GM23338 (cell line): ENCODE results near the gene OR2AT4. TPM values are rescaled to one million over a fixed set of nuclear protein-coding genes. Genes with fewer than 3 reads are reported as not detected.

Experiments used
- ATAC-seq: fragments of 200-7000 bp; cut with Tn5 transposase; 3 replicates; pipeline ENCODE4 v1.9.1; 2020
- DNase-seq: peaks from one replicate; pipeline ENCODE4 v3.0.0-alpha.2; 2015; ENCODE audit warnings: low spot score
- H2AFZ ChIP-seq: fragments of 200-600 bp; sonication (generic); 2 replicates; pipeline ENCODE4 v1.8.0; 2016; ENCODE audit warnings: antibody characterized with exemption, mild to moderate bottlenecking, moderate library complexity
- H3F3A ChIP-seq: fragments of 200-600 bp; sonication (generic); replicated peaks from 2 replicates; pipeline ENCODE4 v1.8.0; 2017; ENCODE audit warnings: antibody characterized with exemption, mixed run types, low read depth
- H3K27ac ChIP-seq: fragments of 200-600 bp; sonication (generic); 2 replicates; pipeline ENCODE4 v1.6.1; 2016; ENCODE audit warnings: low read depth
- H3K27me3 ChIP-seq: fragments of 200-600 bp; sonication (generic); 2 replicates; pipeline ENCODE4 v1.8.0; 2016; ENCODE audit warnings: mild to moderate bottlenecking, mixed run types, moderate library complexity; ENCODE audit not compliant: insufficient read depth
- H3K36me3 ChIP-seq: fragments of 200-600 bp; sonication (generic); 2 replicates; pipeline ENCODE4 v1.8.0; 2016; ENCODE audit warnings: mild to moderate bottlenecking; ENCODE audit not compliant: insufficient read depth
- H3K4me1 ChIP-seq: fragments of 200-600 bp; sonication (generic); 2 replicates; pipeline ENCODE4 v1.8.0; 2016; ENCODE audit warnings: mild to moderate bottlenecking, moderate library complexity; ENCODE audit not compliant: insufficient read depth
- H3K4me2 ChIP-seq: fragments of 200-600 bp; sonication (generic); 2 replicates; pipeline ENCODE4 v1.7.1; 2017; ENCODE audit warnings: mixed run types
- H3K4me3 ChIP-seq: fragments of 200-600 bp; sonication (generic); 2 replicates; pipeline ENCODE4 v1.6.1; 2016; ENCODE audit warnings: mixed run types
- H3K79me2 ChIP-seq: fragments of 200-600 bp; sonication (generic); replicated peaks from 2 replicates; pipeline ENCODE4 v1.8.0; 2017; ENCODE audit warnings: mild to moderate bottlenecking; ENCODE audit not compliant: insufficient read depth
- H3K9me2 ChIP-seq: fragments of 200-600 bp; sonication (generic); 2 replicates; pipeline ENCODE4 v1.8.0; 2017; ENCODE audit not compliant: insufficient read depth
- H4K20me1 ChIP-seq: fragments of 200-600 bp; sonication (generic); replicated peaks from 2 replicates; pipeline ENCODE4 v1.8.0; 2017; ENCODE audit warnings: mild to moderate bottlenecking; ENCODE audit not compliant: insufficient read depth
- H3K27ac Mint-ChIP-seq: 2 replicates; pipeline ENCODE4 v1.8.0; 2020; ENCODE audit warnings: inconsistent platforms, mild to moderate bottlenecking, moderate library complexity, mixed read lengths
- H3K27me3 Mint-ChIP-seq: 3 replicates; pipeline ENCODE4 v1.8.0; 2022; ENCODE audit warnings: low read depth, mild to moderate bottlenecking, moderate library complexity, mixed read lengths, inconsistent platforms; ENCODE audit not compliant: insufficient read depth, poor library complexity
- H3K36me3 Mint-ChIP-seq: 3 replicates; pipeline ENCODE4 v1.8.0; 2021; ENCODE audit warnings: low read depth, mild to moderate bottlenecking, inconsistent platforms, moderate library complexity, mixed read lengths
- H3K4me1 Mint-ChIP-seq: 3 replicates; pipeline ENCODE4 v1.8.0; 2020; ENCODE audit warnings: mild to moderate bottlenecking, inconsistent platforms, mixed read lengths
- H3K4me3 Mint-ChIP-seq: 3 replicates; pipeline ENCODE4 v1.8.0; 2021; ENCODE audit warnings: moderate library complexity, mild to moderate bottlenecking, inconsistent platforms, mixed read lengths
- H3K9me3 Mint-ChIP-seq: 3 replicates; pipeline ENCODE4 v1.8.0; 2020; ENCODE audit warnings: moderate library complexity, mild to moderate bottlenecking, inconsistent platforms, mixed read lengths
- JUNB ChIP-seq: IDR thresholded peaks from one replicate; pipeline ENCODE4 v1.6.1; 2016; ENCODE audit warnings: antibody characterized with exemption; ENCODE audit not compliant: unreplicated experiment
- STAT1 ChIP-seq: IDR thresholded peaks from one replicate; pipeline ENCODE4 v1.6.1; 2016; ENCODE audit warnings: antibody characterized with exemption; ENCODE audit not compliant: unreplicated experiment
- ZNF331 ChIP-seq: fragments of 250-450 bp; sonication (Bioruptor Pico); IDR thresholded peaks from 2 replicates; pipeline ENCODE4 v1.5.0; 2020; ENCODE audit warnings: low read depth, mild to moderate bottlenecking, moderate library complexity
- polyA plus RNA-seq: library from polyadenylated mRNA; unstranded; fragments of >200 nt; fragmentation: Nextera tagmentation; extraction: Ambion mirVana; gene quantifications from 2 replicates; pipeline ENCODE4 v1.2.1, GENCODE V29; 2016
- total RNA-seq: library from RNA; depleted of rRNA; stranded (reverse); fragments of >200 nt; shearing (Covaris generic); gene quantifications from 2 replicates; pipeline ENCODE4 v1.2.3, GENCODE V29; 2014
- TF ChIP-seq, protein P1 (sequence below): fragments of 250-450 bp; sonication (Bioruptor Pico); IDR thresholded peaks from 2 replicates; pipeline ENCODE4 v1.5.0; 2020; ENCODE audit warnings: mild to moderate bottlenecking, moderate library complexity
- TF ChIP-seq, protein P2 (sequence below), 2 experiments: fragments of 200-600 bp in 1 of 2; sonication (generic) in 1 of 2; conservative IDR thresholded peaks; 2 replicates each; pipeline versions ENCODE4 v1.5.1 to v1.6.1; 2016 to 2017; ENCODE audit warnings: antibody characterized with exemption in 2 of 2, low read depth in 2 of 2, mild to moderate bottlenecking in 2 of 2, moderate library complexity in 1 of 2
- TF ChIP-seq, protein P3 (sequence below): IDR thresholded peaks from 2 replicates; pipeline ENCODE4 v1.6.1; 2016; ENCODE audit warnings: antibody characterized with exemption

The OR2AT4 gene
- total and polyA plus RNA-seq, 2 experiments from 2014 or later = not detected

DNA sequence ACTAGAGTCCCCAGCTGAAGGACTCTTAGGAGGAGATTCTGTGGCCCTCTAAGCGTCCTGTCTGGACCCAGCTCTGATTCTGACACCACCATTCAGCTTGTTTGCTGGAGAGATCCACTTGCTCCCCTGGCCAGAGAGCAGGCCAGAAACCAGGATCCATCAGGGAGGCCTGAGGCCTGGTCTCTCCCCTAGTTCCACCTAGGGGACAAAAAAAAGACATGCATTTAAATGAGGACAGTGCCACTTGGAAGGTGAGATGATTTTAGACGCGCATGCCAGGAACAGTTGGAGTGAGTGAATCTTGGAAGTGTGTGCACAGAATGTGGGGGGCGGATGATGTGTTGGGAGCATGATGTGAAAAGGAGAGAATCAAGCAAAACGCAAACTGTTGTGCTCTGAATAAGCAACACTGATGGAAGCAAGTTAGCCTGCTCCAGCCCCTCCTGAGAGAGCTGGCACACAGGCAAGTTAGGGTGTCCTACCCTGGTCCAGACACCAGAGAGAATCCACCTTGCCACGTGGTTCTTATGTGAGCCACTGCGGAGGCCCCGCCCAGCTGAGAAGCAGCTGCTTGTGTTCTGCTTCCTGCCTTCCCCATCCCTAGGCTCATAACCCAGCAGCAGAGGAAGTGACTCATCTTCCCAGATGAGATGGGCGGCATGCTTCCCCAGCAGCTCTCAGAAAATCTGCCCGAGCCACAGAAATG is 46.2 kb upstream of the OR2AT4 start (continued):
- TF ChIP-seq, protein P1, sequence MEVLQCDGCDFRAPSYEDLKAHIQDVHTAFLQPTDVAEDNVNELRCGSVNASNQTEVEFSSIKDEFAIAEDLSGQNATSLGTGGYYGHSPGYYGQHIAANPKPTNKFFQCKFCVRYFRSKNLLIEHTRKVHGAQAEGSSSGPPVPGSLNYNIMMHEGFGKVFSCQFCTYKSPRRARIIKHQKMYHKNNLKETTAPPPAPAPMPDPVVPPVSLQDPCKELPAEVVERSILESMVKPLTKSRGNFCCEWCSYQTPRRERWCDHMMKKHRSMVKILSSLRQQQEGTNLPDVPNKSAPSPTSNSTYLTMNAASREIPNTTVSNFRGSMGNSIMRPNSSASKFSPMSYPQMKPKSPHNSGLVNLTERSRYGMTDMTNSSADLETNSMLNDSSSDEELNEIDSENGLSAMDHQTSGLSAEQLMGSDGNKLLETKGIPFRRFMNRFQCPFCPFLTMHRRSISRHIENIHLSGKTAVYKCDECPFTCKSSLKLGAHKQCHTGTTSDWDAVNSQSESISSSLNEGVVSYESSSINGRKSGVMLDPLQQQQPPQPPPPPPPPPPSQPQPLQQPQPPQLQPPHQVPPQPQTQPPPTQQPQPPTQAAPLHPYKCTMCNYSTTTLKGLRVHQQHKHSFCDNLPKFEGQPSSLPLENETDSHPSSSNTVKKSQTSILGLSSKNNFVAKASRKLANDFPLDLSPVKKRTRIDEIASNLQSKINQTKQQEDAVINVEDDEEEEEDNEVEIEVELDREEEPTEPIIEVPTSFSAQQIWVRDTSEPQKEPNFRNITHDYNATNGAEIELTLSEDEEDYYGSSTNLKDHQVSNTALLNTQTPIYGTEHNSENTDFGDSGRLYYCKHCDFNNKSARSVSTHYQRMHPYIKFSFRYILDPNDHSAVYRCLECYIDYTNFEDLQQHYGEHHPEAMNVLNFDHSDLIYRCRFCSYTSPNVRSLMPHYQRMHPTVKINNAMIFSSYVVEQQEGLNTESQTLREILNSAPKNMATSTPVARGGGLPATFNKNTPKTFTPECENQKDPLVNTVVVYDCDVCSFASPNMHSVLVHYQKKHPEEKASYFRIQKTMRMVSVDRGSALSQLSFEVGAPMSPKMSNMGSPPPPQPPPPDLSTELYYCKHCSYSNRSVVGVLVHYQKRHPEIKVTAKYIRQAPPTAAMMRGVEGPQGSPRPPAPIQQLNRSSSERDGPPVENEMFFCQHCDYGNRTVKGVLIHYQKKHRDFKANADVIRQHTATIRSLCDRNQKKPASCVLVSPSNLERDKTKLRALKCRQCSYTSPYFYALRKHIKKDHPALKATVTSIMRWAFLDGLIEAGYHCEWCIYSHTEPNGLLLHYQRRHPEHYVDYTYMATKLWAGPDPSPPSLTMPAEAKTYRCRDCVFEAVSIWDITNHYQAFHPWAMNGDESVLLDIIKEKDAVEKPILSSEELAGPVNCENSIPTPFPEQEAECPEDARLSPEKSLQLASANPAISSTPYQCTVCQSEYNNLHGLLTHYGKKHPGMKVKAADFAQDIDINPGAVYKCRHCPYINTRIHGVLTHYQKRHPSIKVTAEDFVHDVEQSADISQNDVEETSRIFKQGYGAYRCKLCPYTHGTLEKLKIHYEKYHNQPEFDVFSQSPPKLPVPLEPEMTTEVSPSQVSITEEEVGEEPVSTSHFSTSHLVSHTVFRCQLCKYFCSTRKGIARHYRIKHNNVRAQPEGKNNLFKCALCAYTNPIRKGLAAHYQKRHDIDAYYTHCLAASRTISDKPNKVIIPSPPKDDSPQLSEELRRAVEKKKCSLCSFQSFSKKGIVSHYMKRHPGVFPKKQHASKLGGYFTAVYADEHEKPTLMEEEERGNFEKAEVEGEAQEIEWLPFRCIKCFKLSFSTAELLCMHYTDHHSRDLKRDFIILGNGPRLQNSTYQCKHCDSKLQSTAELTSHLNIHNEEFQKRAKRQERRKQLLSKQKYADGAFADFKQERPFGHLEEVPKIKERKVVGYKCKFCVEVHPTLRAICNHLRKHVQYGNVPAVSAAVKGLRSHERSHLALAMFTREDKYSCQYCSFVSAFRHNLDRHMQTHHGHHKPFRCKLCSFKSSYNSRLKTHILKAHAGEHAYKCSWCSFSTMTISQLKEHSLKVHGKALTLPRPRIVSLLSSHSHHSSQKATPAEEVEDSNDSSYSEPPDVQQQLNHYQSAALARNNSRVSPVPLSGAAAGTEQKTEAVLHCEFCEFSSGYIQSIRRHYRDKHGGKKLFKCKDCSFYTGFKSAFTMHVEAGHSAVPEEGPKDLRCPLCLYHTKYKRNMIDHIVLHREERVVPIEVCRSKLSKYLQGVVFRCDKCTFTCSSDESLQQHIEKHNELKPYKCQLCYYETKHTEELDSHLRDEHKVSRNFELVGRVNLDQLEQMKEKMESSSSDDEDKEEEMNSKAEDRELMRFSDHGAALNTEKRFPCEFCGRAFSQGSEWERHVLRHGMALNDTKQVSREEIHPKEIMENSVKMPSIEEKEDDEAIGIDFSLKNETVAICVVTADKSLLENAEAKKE (CRISPR knock-in tag) = no peak
- TF ChIP-seq JUNB = no peak
- TF ChIP-seq STAT1 = no peak
- TF ChIP-seq ZNF331 (CRISPR knock-in tag) = no peak

DNA sequence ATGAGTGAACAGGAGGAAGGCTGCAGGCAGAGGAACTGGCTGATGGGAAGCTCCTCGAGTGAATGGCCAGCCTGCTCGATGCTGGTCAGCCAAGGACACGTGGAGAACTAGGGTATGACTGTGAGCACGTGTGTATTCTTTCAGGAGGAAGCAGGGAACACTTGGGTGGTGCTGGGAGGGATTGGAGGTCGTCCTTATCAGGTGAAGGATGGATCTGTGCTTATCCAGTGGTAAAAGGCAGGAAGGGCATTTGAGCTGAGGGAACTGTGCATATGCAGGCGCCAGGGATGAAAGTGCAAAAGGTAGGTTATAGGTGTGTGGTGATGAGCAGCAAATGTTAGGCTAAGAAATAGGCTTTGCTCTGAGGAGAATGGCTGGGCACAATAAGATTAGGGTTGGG is 44.5 kb upstream of the OR2AT4 start:
- H3F3A ChIP-seq = no peaks in the 10 kb centered on the region
- no peaks in the 10 kb centered on the region for H3K27me3 ChIP-seq
- H3K27me3 Mint-ChIP-seq = peaks cover 25% of the 10 kb centered on the region
- no peak overlapping the region for H3K27ac Mint-ChIP-seq
- H3K36me3 Mint-ChIP-seq = no peaks in the 10 kb centered on the region
- no peaks in the 10 kb centered on the region for H3K9me2 ChIP-seq
- H3K4me3 ChIP-seq = no peak overlapping the region
- H4K20me1 ChIP-seq = no peaks in the 10 kb centered on the region
- no peak overlapping the region for H3K4me2 ChIP-seq
- no peak for ATAC-seq
- no peaks in the 10 kb centered on the region; the same call in 1 of the 2 replicates for H3K4me1 ChIP-seq
- DNase-seq = no peak
- no peaks in the 10 kb centered on the region; the same call in 2 of the 3 replicates for H3K9me3 Mint-ChIP-seq
- no peak for TF ChIP-seq JUNB
- TF ChIP-seq, protein P2, sequence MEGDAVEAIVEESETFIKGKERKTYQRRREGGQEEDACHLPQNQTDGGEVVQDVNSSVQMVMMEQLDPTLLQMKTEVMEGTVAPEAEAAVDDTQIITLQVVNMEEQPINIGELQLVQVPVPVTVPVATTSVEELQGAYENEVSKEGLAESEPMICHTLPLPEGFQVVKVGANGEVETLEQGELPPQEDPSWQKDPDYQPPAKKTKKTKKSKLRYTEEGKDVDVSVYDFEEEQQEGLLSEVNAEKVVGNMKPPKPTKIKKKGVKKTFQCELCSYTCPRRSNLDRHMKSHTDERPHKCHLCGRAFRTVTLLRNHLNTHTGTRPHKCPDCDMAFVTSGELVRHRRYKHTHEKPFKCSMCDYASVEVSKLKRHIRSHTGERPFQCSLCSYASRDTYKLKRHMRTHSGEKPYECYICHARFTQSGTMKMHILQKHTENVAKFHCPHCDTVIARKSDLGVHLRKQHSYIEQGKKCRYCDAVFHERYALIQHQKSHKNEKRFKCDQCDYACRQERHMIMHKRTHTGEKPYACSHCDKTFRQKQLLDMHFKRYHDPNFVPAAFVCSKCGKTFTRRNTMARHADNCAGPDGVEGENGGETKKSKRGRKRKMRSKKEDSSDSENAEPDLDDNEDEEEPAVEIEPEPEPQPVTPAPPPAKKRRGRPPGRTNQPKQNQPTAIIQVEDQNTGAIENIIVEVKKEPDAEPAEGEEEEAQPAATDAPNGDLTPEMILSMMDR (conservative IDR thresholded peaks at IDR 0.05; ENCODE audit: low read depth in 2 of 2) = no peak
- TF ChIP-seq, protein P3, sequence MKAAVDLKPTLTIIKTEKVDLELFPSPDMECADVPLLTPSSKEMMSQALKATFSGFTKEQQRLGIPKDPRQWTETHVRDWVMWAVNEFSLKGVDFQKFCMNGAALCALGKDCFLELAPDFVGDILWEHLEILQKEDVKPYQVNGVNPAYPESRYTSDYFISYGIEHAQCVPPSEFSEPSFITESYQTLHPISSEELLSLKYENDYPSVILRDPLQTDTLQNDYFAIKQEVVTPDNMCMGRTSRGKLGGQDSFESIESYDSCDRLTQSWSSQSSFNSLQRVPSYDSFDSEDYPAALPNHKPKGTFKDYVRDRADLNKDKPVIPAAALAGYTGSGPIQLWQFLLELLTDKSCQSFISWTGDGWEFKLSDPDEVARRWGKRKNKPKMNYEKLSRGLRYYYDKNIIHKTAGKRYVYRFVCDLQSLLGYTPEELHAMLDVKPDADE = no peak
- no peak overlapping the region for H3K27ac ChIP-seq
- H3K4me3 Mint-ChIP-seq = no peak overlapping the region
- 0 out of 2 replicates have a peak overlapping the region, but pooled peaks have one; percentile 52 for H2AFZ ChIP-seq
- no peaks in the 10 kb centered on the region for H3K79me2 ChIP-seq
- H3K4me1 Mint-ChIP-seq = peaks cover 7% of the 10 kb centered on the region
- H3K36me3 ChIP-seq = no peaks in the 10 kb centered on the region
